GM15510 (cell line): ENCODE data around the gene HPSE2.

Source experiments
- POLR2A ChIP-seq: IDR thresholded peaks from 3 replicates; pipeline ENCODE4 v1.6.1; 2011; ENCODE audit warnings: borderline replicate concordance; ENCODE audit not compliant: insufficient read length; ENCODE audit errors: extremely low read depth

The HPSE2 gene

DNA sequence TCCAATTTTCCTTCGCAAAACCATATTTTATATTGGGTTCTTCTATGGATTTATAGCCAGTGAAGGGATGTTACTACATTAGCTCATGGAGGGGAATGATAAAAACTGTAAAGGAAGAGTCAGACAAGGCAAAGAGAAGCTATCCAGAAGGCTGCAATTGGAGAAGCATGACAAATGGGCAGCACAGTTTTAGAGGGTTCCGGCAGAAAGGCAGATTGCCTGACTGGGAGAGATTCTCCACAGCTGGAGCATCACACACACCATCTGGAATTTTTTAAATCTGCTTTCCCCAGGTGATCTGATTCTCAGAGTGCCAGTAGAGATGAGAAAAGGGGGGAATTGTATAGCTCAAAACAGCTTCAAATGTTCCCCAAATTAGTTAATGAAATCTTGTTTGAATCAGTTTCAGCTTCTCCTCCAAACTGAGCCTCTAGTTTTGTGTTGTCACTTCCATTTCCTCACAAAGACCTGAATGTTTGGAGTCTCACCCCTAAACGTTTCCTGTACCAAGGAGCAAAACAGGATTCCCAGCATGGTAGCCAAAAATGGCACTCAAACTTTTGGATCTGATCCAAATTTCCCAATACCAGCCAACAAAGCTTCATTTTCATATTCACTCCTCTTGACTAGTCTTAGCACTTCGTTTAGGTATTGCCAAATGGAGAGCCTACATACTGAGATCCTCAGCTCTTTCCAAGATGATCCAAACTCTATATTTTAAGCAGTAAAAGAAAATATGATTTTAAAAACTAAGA, 177.5 kb downstream of the HPSE2 start:
- no peak for TF ChIP-seq POLR2A

DNA sequence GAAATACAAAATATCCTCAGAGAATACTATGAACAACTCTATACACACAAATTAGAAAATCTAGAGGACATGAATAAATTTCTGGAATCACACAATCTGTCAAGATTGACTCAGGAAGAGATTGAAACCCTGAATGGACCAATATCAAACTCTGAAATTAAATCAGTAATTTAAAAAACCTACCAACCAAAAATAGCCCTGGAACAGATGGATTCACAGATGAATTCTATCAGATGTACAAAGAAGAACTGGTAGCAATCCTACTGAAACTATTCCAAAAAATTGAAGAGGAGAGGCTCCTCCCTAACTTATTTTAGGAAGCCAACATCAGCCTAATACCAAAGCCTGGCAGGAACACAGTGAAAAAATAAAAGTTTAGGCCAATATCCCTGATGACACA, 190.0 kb downstream of the HPSE2 start:
- TF ChIP-seq POLR2A: no peak

DNA sequence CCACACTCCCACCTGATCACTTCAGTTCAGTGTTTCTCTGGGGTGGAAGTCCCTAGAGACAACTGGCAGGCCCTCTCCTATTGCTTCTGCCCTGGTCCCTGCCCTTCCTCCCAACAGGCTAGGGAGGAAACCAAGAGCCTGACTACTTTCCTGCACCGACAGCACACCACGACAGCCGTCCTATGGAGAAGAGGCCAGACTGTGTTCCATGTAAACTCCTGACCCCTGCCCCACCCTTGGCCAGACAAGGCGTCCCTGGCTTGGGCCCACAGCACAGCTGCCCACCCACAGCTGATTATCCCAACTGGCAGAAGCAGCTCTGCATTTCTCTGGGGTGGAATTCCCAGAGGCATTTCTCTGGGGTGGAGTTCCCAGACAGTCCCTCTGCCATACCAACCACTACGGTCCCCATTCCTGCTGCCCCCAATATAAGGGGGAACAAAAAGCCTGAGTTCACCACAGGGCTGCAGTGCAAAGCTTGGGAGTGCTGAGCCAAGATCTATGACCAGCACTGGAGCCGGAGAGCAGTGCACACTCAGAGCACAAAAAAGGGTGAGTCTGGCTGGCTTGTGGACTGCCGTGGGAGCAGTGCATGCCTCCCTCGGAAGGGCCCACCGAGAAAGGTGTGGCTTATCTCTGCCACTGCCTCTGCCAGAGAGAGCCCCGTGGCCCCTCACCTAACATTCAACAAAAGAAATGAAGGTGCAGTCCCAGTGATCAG, 193.4 kb downstream of the HPSE2 start:
- no peak for TF ChIP-seq POLR2A

DNA sequence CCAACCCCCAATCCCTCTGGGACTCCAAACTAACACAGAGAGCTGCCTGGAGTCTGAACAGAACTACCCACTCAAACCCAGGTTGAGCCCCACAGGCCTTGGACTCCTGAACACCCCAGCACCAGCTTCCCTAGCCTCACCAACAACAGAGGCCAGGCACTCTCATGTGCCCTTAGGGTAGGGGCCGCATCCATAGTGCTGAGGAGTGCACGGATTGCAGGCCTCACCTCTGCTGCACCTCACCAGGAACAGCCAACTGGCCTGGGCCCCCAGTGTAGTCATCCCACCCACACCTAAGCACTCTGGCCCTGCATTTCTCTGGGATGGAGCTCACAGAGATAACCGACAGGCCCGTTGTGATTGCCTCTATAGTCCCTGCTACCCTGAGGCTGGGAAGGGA, 194.2 kb downstream of the HPSE2 start:
- no peak for TF ChIP-seq POLR2A

DNA sequence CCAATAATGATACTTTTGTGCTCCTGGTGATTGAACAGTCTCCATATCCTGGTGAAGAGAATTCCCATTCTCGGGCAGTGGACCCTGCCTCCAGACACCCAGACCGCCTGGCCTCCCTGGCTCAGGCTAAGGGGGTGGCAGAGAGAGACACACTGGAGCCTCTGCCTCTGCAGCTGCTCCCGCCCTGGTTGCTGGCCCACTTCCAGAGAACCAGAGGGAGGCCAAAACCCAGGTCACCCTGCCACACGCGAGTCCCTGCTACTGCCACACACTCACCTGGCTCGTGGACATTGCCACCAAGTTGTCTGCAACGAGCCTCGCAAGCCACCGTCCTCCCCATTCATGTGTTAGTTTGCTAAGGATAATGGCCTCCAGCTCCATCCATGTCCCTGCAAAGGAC, 221.8 kb downstream of the HPSE2 start:
- TF ChIP-seq POLR2A: no peak

DNA sequence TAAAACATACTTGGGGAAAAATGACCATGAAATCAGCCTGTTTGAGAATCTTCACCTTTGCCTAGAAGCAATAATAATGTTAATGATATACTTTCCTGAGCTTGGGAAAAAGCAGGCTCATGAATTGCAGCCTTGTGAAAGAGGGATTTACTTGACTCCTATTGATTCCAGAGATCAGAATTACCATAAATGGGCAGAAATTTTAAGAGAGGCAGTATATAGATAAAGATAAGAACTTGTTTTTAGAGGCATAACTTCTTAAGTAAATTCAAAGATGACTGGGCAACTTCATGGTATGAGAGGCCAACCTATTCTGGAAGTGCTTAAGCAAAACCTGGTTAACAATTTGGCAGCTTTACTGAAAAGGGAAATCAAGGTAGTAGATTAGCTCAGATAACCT, 225.4 kb downstream of the HPSE2 start:
- TF ChIP-seq POLR2A: no peak

DNA sequence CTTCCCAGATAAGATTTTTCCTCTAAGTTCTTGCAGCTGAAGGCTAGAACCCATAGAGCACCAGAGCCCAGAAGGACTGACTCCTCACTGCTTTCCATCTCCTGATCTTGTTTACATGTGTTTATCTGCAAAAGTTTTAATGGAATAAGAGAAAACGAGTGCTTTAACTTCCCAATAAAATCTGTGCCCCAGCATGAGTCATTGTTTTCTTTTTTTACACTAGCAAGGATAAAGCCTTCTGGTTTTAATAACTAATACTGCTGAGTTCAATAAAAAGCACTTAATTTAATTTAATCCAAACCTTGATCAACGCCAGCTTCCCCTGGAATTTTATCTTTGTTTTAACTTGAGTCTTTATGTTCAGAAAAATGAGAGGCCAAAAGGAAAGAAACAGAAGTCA, 227.6 kb downstream of the HPSE2 start:
- no peak for TF ChIP-seq POLR2A

GRCh38 chr10:99007457-99007856, 228.2 kb downstream of the HPSE2 start:
- TF ChIP-seq POLR2A: no peak

DNA sequence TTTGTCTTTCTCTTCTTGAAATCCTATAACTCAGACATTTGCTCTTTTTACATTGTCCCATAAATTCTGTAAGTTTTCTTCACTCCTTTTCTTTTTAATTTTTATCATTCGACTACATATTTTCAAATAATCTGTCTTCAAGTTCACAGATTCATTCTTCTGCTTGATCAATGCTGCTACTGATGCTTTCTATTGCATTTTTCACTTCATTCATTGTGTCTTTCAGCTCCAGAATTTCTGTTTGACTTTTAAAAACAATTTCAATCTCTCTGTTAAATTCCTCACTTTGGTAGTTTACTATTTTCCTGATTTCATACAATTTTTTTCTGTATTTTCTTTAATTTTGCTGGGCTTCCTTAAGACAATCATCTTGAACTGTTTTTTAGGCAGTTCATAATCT, 230.4 kb downstream of the HPSE2 start:
- TF ChIP-seq POLR2A: no peak

- TF ChIP-seq POLR2A: no peak
These were observed 230.9 kb downstream of the HPSE2 start for GRCh38 chr10:99004738-99005137.

DNA sequence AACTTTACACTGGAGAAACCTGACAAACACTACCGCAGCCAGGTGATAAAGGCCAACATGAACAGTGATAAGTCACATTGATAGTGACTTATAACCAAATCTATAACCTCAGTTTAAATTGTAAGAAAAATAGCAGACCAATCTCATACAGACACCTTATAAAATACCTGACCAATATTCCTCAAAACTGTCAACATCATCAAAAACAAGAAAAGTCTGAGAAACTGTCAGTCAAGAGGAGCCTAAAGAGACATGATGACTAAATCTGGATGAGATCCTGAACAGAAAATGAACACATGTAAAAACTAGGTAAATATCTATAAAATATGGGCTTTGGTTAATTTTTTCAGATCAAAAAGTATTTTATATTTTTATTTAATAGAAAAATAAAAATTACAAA, 233.3 kb downstream of the HPSE2 start:
- TF ChIP-seq POLR2A: no peak

DNA sequence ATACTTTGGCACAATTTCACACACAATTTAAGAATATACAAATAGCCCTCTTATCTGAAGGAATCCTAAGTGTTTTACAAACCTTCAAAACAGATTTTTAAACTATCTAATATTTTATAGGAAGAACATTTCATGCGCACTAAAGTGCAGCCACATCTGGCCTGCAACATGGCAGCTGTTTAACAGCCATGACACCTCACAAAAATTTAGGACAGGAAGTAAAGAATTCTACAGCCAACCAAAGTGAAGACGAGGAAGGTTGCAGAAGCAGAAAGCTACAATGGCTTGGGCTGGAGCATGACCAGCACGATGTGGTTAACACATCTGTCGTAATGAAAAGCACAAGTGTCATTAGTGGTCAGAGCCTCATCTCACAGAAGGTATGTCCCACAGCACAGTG, 238.1 kb downstream of the HPSE2 start:
- no peak for TF ChIP-seq POLR2A

GRCh38 chr10:98994030-98994429, 241.6 kb downstream of the HPSE2 start:
- TF ChIP-seq POLR2A: no peak

- no peak for TF ChIP-seq POLR2A
These were observed 255.3 kb downstream of the HPSE2 start for GRCh38 chr10:98980353-98980752.

- TF ChIP-seq POLR2A: no peak
These were observed 264.2 kb downstream of the HPSE2 start for GRCh38 chr10:98971464-98971863.

- TF ChIP-seq POLR2A: no peak
These were observed 268.1 kb downstream of the HPSE2 start for GRCh38 chr10:98967601-98968000.
